Adipocyte (in vitro differentiated cells): Measurements from ENCODE around the gene PCNX2.
"Not testable (repeated sequence)": the region's sequence is repeated elsewhere in the genome, so short reads cannot be mapped to it uniquely, and the experiment has no call there.

Experiments
- DNase-seq: peaks from one replicate; pipeline ENCODE4 v3.0.0-alpha.2; 2015; ENCODE audit warnings: low read depth
- H3K27me3 ChIP-seq: replicated peaks from 2 replicates; pipeline ENCODE4 v1.7.0; 2013; ENCODE audit warnings: mild to moderate bottlenecking, low read length, moderate library complexity; ENCODE audit not compliant: control insufficient read depth, insufficient read depth
- H3K36me3 ChIP-seq: 2 replicates; pipeline ENCODE4 v1.7.0; 2013; ENCODE audit warnings: low read length, mild to moderate bottlenecking, moderate library complexity; ENCODE audit not compliant: control insufficient read depth, insufficient read depth, severe bottlenecking
- H3K4me1 ChIP-seq: 2 replicates; pipeline ENCODE4 v1.7.0; 2013; ENCODE audit warnings: mild to moderate bottlenecking, low read length, moderate library complexity; ENCODE audit not compliant: control insufficient read depth, insufficient read depth
- H3K4me3 ChIP-seq: 2 replicates; pipeline ENCODE4 v1.7.0; 2013; ENCODE audit warnings: mild to moderate bottlenecking, low read length, moderate library complexity
- H3K9ac ChIP-seq: 2 replicates; pipeline ENCODE4 v1.7.0; 2013; ENCODE audit warnings: mild to moderate bottlenecking, low read length, moderate library complexity
- H3K9me3 ChIP-seq: 2 replicates; pipeline ENCODE4 v1.7.0; 2013; ENCODE audit warnings: mild to moderate bottlenecking, low read length, moderate library complexity; ENCODE audit not compliant: control insufficient read depth

Gene PCNX2

GRCh38 chr1:233004451-233004850 lies 291.1 kb downstream of the PCNX2 start:
- Histone ChIP-seq H3K4me1 (no peaks in the 10 kb centered on the region), H3K9ac (no peak overlapping the region), H3K9me3 (no peaks in the 10 kb centered on the region), H3K4me3 (no peak overlapping the region), H3K36me3 (peaks cover 6% of the 10 kb centered on the region), H3K27me3 (no peaks in the 10 kb centered on the region)
- DNase-seq, result no peak

DNA sequence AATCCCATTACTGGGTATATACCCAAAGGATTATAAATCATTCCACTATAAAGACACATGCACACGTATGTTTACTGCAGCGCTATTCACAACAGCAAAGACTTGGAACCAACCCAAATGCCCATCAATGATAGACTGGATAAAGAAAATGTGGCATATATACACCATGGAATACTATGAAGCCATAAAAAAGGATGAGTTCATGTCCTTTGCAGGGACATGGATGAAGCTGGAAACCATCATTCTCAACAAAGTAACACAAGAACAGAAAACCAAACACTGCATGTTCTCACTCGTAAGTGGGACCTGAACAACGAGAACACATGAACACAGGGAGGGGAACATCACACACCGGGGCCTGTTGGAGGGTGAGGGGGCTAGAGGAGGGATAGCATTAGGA lies 291.9 kb downstream of the PCNX2 start:
- H3K4me3 ChIP-seq, H3K9ac ChIP-seq, DNase-seq, H3K4me1 ChIP-seq, H3K27me3 ChIP-seq, H3K9me3 ChIP-seq: not testable (repeated sequence)
- peaks cover 11% of the 10 kb centered on the region for H3K36me3 ChIP-seq

DNA sequence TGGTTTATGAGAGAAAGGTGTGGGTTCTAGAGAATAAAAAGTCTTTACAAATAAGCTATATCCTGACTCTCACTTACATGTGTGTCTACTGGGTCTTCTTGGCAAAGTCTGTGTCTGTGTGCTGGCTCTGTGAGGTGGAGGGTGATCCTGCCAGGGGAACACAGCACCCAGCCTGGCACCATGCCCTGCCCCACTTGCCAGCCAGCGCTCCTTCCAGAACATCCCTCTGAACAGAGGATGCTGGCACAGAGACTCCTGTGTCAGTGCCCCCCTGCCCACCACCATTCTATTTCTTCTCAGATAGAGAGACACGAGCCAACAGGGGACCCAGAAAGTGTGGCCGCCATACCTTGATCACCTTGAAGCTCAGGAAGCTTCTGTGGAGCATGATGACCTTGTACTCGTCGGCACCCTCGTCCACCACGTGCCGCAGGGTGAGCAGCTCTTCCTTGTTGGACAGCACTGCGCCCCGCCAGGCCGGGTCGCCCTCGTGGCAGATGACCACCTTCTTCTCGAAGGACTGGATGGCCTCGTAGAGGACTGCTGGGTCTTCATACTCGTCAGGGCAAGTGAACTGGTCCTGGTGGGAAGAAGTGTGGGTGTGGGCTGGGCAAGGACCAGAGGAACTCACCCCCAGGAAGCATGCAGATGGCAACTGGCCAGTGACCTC lies 295.4 kb downstream of the PCNX2 start:
- Histone ChIP-seq H3K36me3 (peaks cover 34% of the 10 kb centered on the region), H3K4me3 (no peak overlapping the region), H3K27me3 (no peaks in the 10 kb centered on the region), H3K9me3 (no peaks in the 10 kb centered on the region), H3K9ac (no peak overlapping the region), H3K4me1 (no peaks in the 10 kb centered on the region)
- DNase-seq, result no peak

DNA sequence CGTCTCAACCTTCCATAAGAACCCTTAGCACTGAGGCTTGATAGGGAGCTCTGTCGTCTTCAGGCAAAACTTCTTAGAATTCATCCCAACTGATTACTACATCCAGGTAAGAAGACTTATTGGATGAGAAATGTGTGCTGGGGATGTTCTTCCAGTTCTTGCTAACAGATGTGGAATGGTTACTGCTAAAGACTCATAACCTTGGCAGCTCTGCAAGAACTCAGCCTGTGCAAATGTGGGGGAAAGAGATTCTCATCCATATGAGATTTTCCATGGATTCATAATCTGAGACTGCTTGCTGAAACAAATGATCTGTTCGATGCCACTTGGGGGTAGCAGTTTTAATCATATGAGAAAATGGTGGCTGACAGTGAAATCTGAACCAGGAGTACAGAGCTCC lies 296.9 kb downstream of the PCNX2 start:
- no peak for DNase-seq
- no peaks in the 10 kb centered on the region for H3K4me1 ChIP-seq
- peaks cover 4% of the 10 kb centered on the region for H3K9me3 ChIP-seq
- no peaks in the 10 kb centered on the region for H3K27me3 ChIP-seq
- no peak overlapping the region for H3K9ac ChIP-seq
- H3K36me3 ChIP-seq, result peaks cover 45% of the 10 kb centered on the region
- H3K4me3 ChIP-seq, result no peak overlapping the region

GRCh38 chr1:232998138-232998537 lies 297.4 kb downstream of the PCNX2 start:
- peaks cover 9% of the 10 kb centered on the region for H3K9me3 ChIP-seq
- no peak for DNase-seq
- no peak overlapping the region for H3K9ac ChIP-seq

DNA sequence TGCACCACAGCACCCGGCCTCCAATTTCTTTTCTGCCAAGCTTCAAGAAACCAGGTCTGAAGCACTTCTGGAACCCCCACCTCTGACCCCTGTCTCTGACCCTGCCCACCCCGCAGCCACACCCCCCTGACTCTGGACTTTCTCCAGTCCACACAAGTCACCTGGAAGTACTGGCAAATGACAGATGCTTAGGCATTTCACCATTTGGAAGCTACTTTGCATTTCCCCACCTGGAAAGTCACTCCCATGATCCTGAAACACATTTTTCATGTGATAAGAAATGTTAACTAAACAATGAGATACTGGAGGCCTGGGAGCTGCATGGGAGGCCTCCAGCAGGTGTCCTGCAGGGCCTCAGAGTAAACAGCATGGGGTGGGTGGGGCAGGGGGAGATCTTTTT lies 299.4 kb downstream of the PCNX2 start:
- Histone ChIP-seq H3K9ac (no peak overlapping the region), H3K27me3 (no peaks in the 10 kb centered on the region), H3K4me3 (no peak overlapping the region), H3K9me3 (peaks cover 9% of the 10 kb centered on the region), H3K4me1 (no peaks in the 10 kb centered on the region), H3K36me3 (peaks cover 56% of the 10 kb centered on the region)
- DNase-seq, result no peak

More at GRCh38 chr1:232998138-232998537, 297.4 kb downstream of the PCNX2 start:
- no peaks in the 10 kb centered on the region for H3K27me3 ChIP-seq
- no peaks in the 10 kb centered on the region for H3K4me1 ChIP-seq
- H3K4me3 ChIP-seq, result no peak overlapping the region
- peaks cover 49% of the 10 kb centered on the region for H3K36me3 ChIP-seq

GRCh38 chr1:232995189-232995588 lies 300.3 kb downstream of the PCNX2 start:
- no peak for DNase-seq
- H3K27me3 ChIP-seq, result no peaks in the 10 kb centered on the region
- no peaks in the 10 kb centered on the region for H3K4me1 ChIP-seq
- no peak overlapping the region for H3K4me3 ChIP-seq
- H3K9ac ChIP-seq, result no peak overlapping the region
- peaks cover 9% of the 10 kb centered on the region for H3K9me3 ChIP-seq
- peaks cover 56% of the 10 kb centered on the region for H3K36me3 ChIP-seq

DNA sequence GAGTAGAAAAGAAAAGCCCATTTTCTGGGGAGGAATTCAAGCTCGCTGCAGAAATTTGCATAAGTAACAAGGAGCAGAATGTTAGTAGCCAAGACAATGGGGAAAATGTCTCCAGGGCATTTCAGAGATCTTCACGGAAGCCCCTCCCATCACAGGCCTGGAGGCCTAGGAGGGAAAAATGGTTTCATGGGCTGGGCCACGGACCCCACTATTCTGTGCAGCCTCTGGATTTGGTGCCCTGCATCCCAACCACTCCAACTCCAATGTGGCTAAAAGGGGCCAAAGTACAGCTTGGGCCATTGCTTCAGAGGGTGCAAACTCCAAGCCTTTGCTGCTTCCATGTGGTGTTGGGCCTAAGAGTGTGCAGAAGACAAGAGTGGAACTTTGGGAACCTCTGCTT lies 302.0 kb downstream of the PCNX2 start:
- H3K36me3 ChIP-seq, result peaks cover 50% of the 10 kb centered on the region
- DNase-seq, result no peak
- no peak overlapping the region for H3K4me3 ChIP-seq
- H3K27me3 ChIP-seq, result no peaks in the 10 kb centered on the region
- H3K9ac ChIP-seq, result no peak overlapping the region
- peaks cover 9% of the 10 kb centered on the region for H3K9me3 ChIP-seq
- H3K4me1 ChIP-seq, result no peaks in the 10 kb centered on the region

DNA sequence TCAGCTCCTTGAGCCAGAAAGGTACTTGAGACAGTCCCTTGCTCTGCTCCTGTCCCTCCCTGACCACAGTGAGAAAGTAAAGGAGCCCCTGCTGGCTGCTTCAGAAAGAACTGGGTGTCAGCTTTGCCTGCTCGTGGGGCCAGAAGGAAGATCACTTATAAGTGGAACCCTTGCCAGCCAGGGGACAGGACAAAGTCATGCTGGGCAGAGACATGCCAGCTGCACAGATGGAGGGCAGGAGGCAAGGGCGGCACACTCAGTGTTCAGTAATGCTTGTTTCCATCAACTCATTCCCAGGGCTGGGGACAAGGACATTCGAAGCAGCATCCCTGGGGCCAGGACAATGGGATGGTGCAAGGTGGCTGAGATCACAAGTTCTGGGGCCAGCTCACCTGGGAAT lies 303.3 kb downstream of the PCNX2 start:
- peaks cover 36% of the 10 kb centered on the region for H3K36me3 ChIP-seq
- no peaks in the 10 kb centered on the region for H3K4me1 ChIP-seq
- no peak overlapping the region for H3K9ac ChIP-seq
- no peak overlapping the region for H3K4me3 ChIP-seq
- no peaks in the 10 kb centered on the region for H3K27me3 ChIP-seq
- H3K9me3 ChIP-seq, result peaks cover 9% of the 10 kb centered on the region
- DNase-seq, result no peak

GRCh38 chr1:232991238-232991637 lies 304.3 kb downstream of the PCNX2 start:
- Histone ChIP-seq H3K4me3 (no peak overlapping the region), H3K9ac (no peak overlapping the region), H3K4me1 (no peaks in the 10 kb centered on the region), H3K27me3 (no peaks in the 10 kb centered on the region), H3K9me3 (peaks cover 9% of the 10 kb centered on the region), H3K36me3 (peaks cover 31% of the 10 kb centered on the region)
- DNase-seq, result no peak

DNA sequence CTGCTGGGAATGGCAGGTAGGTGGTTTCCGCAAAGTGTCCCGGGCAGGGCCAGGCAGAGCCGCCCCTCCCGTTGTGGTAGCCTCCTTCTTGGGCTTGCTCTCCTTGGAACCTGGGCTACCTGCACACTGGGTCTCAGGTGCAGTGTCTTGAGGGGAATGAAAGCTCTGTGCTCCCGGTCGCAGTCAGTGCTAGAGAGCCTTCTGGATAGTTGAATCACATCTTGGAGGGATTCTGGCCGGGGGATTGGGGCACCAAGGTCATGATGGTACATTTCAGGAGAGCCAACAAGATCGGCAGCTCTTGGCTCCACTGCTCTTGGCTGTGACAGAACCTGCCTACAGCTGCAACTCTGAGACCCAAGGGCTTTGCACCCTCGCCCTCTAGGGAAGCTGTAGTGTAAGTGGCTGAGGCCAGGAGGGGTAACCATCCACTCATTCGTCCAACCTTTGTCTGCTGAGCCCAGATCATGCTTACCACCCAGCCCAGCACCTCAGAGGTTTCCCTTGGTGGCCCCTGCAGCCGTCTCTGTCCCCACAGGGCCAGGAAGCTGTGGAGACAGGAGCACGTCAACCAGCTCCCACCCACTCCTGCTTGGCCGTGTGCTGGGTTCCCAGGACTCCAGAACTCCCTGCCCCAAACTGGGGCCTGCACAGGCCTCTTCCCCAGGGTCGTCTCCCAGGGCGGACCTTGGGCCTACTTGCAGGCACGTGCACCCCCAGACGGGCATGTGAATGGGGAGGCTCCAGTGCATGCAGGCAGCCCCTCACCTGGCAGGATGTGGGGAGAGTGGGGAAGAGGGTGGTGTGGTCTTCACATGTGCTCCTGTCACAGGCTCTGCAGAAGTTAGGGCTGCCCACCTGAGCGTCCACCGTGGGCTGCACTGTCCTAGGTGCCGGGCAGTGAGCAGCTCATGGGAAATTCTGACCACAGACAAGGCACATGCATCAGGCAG lies 305.1 kb downstream of the PCNX2 start:
- H3K9ac ChIP-seq, result no peak overlapping the region
- no peak for DNase-seq
- peaks cover 9% of the 10 kb centered on the region for H3K9me3 ChIP-seq
- no peaks in the 10 kb centered on the region for H3K27me3 ChIP-seq
- H3K36me3 ChIP-seq, result peaks cover 31% of the 10 kb centered on the region
- H3K4me3 ChIP-seq, result no peak overlapping the region
- no peaks in the 10 kb centered on the region for H3K4me1 ChIP-seq
